GM21619 (cell line): ENCODE measurements around the gene CD52.
A peak's percentile ranks its signal among the peaks of the same experiment; 100 is the strongest.

Experiments used
- ATAC-seq: cut with Tn5 transposase; IDR thresholded peaks from one replicate; pipeline ENCODE4 v1.9.1; 2021; ENCODE audit not compliant: unreplicated experiment

CD52 gene

DNA sequence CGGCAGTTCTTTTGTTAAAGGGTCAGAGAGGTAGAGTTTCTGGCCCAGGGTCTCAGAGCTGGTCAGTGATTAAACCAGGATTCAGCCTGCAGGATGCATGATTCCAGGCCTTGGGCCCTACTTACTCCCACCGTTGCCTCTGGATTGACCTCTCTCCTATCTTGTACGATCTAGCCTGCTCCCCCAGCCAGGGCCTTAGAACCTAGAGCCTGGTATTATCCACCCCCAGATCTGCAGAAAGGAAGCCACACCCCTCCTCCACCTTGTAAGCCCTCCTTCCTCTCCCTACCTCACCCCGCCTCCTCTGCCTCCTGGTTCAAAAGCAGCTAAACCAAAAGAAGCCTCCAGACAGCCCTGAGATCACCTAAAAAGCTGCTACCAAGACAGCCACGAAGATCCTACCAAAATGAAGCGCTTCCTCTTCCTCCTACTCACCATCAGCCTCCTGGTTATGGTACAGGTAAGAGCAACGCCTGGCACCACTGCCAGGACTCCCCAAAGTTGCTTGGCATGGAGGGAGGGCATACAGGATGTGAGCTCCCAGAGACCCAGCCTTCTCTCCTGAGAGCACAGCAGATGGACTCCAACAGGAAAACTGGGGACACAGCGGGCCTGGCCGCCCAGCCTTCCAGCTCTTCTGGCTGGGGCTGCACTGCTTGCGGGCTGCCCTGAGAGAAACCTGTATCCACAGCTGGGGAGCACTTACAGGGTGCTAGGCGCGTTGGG is at the start of gene CD52:
Gene CD52, plus strand, starts transcription at position 347 of the 726 bp plus-strand sequence. Its CDS starts 60 bp downstream, at position 407.
- peak; percentile 32 for ATAC-seq

GRCh38 chr1:26268290-26269197 is 49.2 kb upstream of the CD52 start:
- no peak for ATAC-seq

DNA sequence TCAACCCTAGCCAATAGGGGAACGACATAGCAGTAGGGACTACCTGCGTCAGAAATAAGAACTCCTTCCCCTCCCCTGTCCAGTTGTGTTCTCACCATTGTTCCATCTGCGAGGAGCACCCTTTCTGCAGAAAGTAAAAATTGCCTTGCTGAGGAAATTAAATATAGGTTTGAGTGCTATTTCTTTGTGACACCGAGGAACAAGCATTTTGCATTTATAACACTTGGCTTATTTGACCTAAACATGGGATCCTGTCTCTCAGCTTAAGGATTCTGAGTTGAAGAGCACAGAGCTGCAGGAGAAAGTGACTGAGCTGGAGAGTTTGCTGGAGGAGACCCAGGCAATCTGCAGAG is 48.6 kb upstream of the CD52 start:
- no peak for ATAC-seq

DNA sequence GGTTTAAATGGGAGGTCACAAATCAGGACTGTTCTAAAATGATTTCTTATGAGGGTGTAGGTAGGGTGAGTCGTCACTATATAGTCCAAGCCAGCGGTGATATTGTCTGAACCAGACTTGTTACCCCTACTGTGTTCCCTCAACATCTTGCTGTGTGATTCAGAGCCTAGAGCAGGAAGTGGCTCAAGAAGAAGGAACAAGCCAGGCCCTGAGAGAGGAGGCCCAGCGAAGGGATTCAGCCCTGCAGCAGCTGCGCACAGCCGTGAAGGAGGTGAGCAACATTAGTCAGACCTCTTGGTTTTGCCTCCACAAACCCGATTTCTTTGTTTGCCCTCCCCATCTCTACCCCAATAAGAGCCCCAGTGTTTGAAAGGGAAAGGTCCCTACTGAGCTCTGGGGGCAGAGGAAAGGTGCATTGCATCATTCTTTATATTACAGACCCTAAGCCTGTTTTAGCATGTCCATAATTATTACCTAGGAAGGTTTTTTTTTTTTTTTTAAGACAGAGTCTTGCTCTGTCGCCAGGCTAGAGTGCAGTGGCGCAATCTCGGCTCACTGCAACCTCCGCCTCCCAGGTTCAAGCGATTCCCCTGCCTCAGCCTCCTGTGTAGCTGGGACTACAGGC is 42.8 kb upstream of the CD52 start:
- ATAC-seq = no peak

DNA sequence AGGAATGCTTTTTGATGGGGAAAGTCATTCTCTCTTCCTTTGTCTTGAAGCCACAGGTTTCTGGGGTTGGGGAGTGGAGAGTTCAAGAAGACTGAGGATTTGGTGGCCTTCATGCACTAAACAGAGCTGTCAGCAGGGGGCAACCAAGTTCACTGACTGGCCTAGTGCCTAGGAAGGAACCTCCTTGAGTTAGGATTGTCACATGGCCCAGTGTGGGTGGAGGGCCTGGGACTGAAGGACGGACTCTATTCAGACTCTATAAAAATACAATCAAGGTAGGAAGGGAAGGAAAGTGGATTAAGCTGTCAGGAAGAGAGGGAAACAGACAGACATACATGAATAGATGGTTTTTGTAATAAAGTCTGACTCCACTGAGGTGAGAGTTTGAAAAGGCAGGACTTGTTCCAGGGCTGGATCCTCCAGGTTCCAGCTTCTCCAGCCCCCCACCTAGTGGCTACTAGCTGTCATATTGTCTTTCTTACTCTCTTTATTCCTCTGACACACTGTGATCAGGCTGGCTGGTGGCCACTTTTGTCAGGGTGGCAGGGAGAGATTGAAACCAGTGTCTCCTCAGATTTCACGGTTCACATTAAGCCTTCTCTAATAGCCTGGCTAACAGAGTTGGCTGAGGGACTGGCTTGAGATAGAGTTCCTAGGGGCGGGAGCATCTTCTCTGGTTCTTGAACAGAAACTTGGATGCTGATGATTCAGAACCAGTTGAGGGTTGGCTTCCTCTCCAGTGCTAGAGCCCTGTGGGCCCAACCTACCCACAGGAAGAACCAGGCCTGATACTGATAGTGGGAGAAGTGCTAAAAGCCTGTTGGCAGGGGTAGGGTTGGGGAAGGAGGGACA is 42.0 kb upstream of the CD52 start:
- peak; percentile 34 for ATAC-seq

DNA sequence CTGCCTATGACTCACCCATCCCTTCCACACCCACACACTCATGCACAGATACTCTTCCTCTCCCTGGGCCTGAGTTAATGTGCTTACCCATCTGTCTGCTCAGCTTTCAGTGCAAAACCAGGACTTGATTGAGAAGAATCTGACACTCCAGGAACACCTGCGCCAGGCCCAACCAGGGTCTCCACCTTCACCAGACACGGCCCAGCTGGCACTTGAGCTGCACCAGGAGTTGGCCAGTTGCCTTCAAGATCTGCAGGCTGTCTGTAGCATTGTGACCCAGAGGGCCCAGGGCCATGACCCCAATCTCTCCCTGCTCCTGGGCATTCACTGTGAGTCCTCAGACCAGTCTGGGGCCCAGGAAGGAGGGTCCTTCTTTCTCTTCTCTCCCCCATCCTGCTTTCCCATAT is 41.3 kb upstream of the CD52 start:
- no peak for ATAC-seq

- no peak for ATAC-seq
Measured at GRCh38 chr1:26277261-26277661, 40.5 kb upstream of the CD52 start.

DNA sequence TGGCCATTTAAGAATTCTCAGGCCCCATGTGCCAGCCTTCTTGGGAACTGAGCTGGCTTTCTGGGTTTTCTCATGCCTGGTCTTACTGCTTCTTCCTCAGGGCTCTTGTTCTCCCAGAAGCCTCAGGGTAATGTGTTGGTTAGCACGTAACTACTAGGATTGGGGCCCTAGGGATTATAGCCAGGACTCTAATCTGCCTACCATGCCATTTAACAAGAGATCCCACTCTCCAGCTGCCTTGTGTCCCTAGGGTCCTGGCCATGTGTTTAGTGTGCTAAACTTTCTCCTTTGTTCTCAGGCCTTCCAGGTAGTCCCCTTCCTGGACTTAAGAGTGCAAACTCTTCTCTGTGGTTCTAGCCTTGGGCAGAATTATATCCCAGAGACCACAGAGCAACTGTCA is 40.0 kb upstream of the CD52 start:
- ATAC-seq = no peak

DNA sequence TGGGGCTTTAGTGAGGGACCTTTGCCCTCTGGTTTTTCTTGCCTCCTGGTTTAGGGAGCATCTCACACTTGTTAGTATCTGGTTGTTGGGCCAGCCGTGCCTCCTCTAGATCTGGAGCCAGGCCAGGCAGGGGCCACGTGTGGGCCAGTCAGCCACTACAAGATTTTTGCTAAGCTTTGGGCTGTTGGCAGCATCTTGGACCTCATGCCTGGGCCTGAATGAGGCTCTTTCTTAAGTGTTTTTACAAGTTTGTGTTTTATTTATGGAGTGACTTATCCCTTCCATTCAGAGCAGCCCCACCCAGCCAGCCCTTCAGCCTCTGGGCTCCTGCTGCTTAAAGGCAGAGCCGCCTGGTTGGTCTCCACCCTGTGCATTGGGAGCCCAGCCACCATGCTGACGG is 39.5 kb upstream of the CD52 start:
- no peak for ATAC-seq

- no peak for ATAC-seq
Measured at GRCh38 chr1:26278724-26279455, 38.9 kb upstream of the CD52 start.

DNA sequence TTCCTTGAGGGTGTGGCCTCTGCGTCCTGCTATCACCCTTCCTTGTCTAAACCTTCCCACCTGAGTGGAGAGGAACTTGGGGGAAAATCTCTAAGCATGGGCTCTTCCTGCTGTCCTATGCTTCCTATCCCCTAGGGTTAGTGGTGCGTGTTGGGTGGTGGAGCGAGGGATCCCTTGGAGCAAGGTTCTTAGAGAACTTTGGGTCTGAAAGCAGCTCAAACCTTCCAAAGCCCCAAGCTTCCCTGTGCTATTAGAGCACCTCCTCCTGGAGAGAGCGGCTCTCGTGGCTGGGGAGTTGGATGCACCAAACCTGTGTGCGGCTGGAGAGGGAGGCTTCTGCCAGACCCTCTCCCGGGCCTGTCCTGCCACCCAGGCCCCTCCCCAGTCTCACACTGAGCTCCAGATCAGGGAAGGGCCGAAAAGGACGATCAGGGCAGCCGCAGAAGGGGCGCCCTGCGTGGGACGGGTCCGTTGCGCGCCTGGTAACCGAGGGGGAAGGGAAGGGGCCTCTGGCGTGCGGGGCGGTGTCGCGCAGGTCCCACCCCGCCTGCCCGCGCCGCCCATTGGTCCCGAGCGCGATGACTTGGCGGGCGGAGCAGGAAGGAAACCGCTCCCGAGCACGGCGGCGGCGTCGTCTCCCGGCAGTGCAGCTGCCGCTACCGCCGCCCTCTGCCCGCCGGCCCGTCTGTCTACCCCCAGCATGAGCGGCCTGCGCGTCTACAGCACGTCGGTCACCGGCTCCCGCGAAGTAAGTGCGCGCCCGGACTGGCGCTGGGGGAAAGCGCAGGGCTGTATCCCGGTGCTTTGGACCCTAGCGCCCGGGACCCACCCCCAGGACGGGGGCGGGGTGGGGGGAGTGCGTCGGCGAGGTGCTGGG is 38.1 kb upstream of the CD52 start, which contains the start of gene SH3BGRL3:
Gene SH3BGRL3, plus strand, starts transcription at position 631 of the 877 bp plus-strand sequence. Its CDS starts 70 bp downstream, at position 701.
- peak; percentile 54 for ATAC-seq

DNA sequence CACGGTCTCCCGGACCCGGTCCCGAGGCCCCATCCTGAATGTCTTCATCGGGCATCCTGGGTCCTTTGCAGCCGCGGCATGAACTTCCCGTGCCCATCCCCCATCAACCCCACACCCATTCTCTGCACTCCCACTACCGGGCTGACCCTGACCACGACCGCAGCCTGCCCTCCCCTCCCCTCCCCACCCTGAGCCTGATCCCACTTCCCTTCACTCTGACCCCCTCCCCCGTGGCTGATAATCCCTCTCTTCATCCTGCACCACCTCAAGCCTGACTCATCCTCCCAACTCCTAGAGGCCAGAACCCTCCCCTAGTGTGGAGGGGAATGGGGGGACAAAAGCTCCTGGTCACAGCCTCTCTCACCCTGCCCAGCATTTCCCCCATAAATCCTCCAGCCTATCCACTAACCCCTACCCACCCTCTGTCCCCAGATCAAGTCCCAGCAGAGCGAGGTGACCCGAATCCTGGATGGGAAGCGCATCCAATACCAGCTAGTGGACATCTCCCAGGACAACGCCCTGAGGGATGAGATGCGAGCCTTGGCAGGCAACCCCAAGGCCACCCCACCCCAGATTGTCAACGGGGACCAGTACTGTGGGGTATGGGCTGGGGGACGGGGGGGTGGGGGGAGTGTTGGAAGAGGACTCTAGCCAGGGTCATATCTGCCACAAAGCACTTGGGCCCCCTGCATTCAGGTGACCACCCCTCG is 37.3 kb upstream of the CD52 start:
- ATAC-seq = no peak

- no peak for ATAC-seq
Measured at GRCh38 chr1:26281091-26281958, 36.4 kb upstream of the CD52 start.

GRCh38 chr1:26281971-26282370 is 35.8 kb upstream of the CD52 start:
- ATAC-seq = no peak

DNA sequence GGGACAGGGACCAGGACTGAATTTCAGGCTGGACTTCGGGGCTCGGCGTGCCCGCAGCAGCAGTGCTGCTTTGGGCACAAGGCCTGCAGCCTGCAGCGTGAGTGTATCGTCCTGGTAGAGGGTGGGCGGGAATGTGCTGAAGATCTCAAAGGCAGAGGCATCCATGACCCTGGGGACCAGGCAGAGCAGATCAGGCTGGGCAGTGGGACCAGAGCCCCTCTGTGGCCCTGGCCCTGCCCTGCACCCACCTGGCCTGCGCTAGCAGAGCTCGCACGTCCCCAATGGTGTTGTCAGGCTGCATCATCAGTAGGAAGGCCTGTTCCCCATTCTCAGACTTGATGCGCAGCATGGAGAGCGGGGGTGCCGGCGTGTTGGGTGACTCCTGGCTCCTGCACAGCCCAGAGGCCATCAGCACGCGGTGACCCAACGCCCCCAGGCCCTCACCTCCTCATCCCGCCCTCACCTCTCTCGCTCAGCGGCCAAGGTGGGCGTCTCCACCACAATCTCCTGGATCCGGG is 35.3 kb upstream of the CD52 start:
- ATAC-seq = no peak

- no peak for ATAC-seq
Measured at GRCh38 chr1:26283279-26283853, 34.4 kb upstream of the CD52 start.
